ENCODE measurements around the gene P2RX5. TPM values are rescaled to one million over a fixed set of nuclear protein-coding genes. Genes with fewer than 3 reads are reported as not detected.

Gene P2RX5
- total RNA-seq, 1 experiment from 2014 or later: 14.9 TPM

- Histone ChIP-seq H3K27ac (ENCODE audit: low read length) (no peak overlapping the region), H3K36me3 (ENCODE audit: control insufficient read depth, insufficient read depth, low read length) (no peaks in the 10 kb centered on the region), H3K9me3 (ENCODE audit: control insufficient read depth, insufficient read depth, low read depth, low read length) (no peaks in the 10 kb centered on the region), H3K27me3 (ENCODE audit: control insufficient read depth, insufficient read depth, low read length) (no peaks in the 10 kb centered on the region), H3K4me3 (ENCODE audit: low read depth in 2 of 2, low read length in 2 of 2) (no peak overlapping the region), H3K4me1 (ENCODE audit: control insufficient read depth, insufficient read depth, low read length) (no peaks in the 10 kb centered on the region)
- intact Hi-C loops (cut with micrococcal nuclease; ENCODE audit: unreplicated experiment) (loop anchor here (5.0 kb wide), 1 partner anchor 601 kb away; no protein-coding TSS in a partner anchor), in situ Hi-C loops (cut with HindIII; ENCODE audit: low pct_unique_long_range_greater_than_20kb, low sequenced_read_pairs) (no loop called here)
- ChIA-PET CTCF (no interaction called here), POLR2A (interaction anchor here (0.5 kb wide), 1 partner anchor 938 kb away, joined by 4 read pairs; no protein-coding TSS in a partner anchor)
- ATAC-seq (peak; percentile 95), DNase-seq (ENCODE audit: low read depth, low spot score) (no peak)
- TF ChIP-seq CTCF (IDR thresholded peaks at IDR 0.05) (peak; percentile 83), REST (IDR thresholded peaks at IDR 0.05; ENCODE audit: insufficient read depth in 1 of 2, low read depth in 2 of 2, low read length in 1 of 2) (no peak)
- no TSS peak for BruUV-seq (replicated peaks)
Observed at GRCh38 chr17:3647769-3648555, 48.0 kb downstream of the P2RX5 start.

GRCh38 chr17:3647251-3647650 lies 48.7 kb downstream of the P2RX5 start:
- intact Hi-C loops (cut with micrococcal nuclease; ENCODE audit: unreplicated experiment) (loop anchor here (5.0 kb wide), 1 partner anchor 600 kb away; no protein-coding TSS in a partner anchor), in situ Hi-C loops (cut with HindIII; ENCODE audit: low pct_unique_long_range_greater_than_20kb, low sequenced_read_pairs) (no loop called here)
- H3K27me3 ChIP-seq (ENCODE audit: control insufficient read depth, insufficient read depth, low read length): no peaks in the 10 kb centered on the region
- H3K9me3 ChIP-seq (ENCODE audit: control insufficient read depth, insufficient read depth, low read depth, low read length): no peaks in the 10 kb centered on the region
- H3K4me1 ChIP-seq (ENCODE audit: control insufficient read depth, insufficient read depth, low read length): no peaks in the 10 kb centered on the region
- no TSS peak for BruUV-seq (replicated peaks)
- H3K27ac ChIP-seq (ENCODE audit: low read length): no peak overlapping the region
- H3K4me3 ChIP-seq (ENCODE audit: low read depth in 2 of 2, low read length in 2 of 2): no peak overlapping the region
- no peaks in the 10 kb centered on the region for H3K36me3 ChIP-seq (ENCODE audit: control insufficient read depth, insufficient read depth, low read length)
- DNase-seq (ENCODE audit: low read depth, low spot score): no peak
- ATAC-seq: 0 out of 2 replicates have a peak, but pooled peaks have one; percentile 47
- TF ChIP-seq REST (IDR thresholded peaks at IDR 0.05; ENCODE audit: insufficient read depth in 1 of 2, low read depth in 2 of 2, low read length in 1 of 2) (no peak), POLR2AphosphoS5 (IDR thresholded peaks at IDR 0.05; ENCODE audit: low read depth, low read length) (no peak), CTCF (IDR thresholded peaks at IDR 0.05) (no peak), SIN3A (IDR thresholded peaks at IDR 0.05; ENCODE audit: borderline replicate concordance, insufficient read depth, low read depth, low read length) (no peak), TCF7L2 (IDR thresholded peaks at IDR 0.05; ENCODE audit: low read depth, low read length) (no peak)
- POLR2A ChIA-PET: interaction anchor here (0.5 kb wide), 1 partner anchor 937 kb away, joined by 4 read pairs; no protein-coding TSS in a partner anchor
- CTCF ChIA-PET: interaction anchor here (0.7 kb wide), 1 partner anchor 599 kb away, joined by 3 read pairs; no protein-coding TSS in a partner anchor

Data from Panc1 (cell line).